Body of pancreas (tissue), 4 donors: ENCODE data around the gene OXCT2.
"Not testable (repeated sequence)": the region's sequence is repeated elsewhere in the genome, so short reads cannot be mapped to it uniquely, and the experiment has no call there.

ENCODE experiments used
- CTCF ChIP-seq, 7 experiments: fragments of 450-650 bp in 4 of 7; fragments of 200-600 bp in 3 of 7; sonication (generic) in 3 of 7; IDR thresholded peaks; one replicate each; pipeline ENCODE4 v1.5.1; 2016 to 2019; ENCODE audit warnings: antibody characterized with exemption in 7 of 7
- POLR2A ChIP-seq, 3 donors: fragments of 450-650 bp; IDR thresholded peaks; one replicate each; pipeline ENCODE4 v1.6.1; 2016; ENCODE audit warnings: antibody characterized with exemption in 3 of 3, mild to moderate bottlenecking in 2 of 3

- not testable (repeated sequence) for TF ChIP-seq POLR2A, CTCF (IDR thresholded peaks at IDR 0.05)
These were observed 4.7 kb upstream of the OXCT2 start for GRCh38 chr1:39775676-39776399.
